Rectal smooth muscle tissue (tissue), 1 donor: ENCODE results near the gene KLK10.
"Not testable (repeated sequence)": the region's sequence is repeated elsewhere in the genome, so short reads cannot be mapped to it uniquely, and the experiment has no call there.

Experiments
- H3K27ac ChIP-seq: one replicate; pipeline ENCODE4 v1.7.0; 2013; ENCODE audit warnings: low read depth, low read length, inconsistent platforms
- H3K27me3 ChIP-seq: one replicate; pipeline ENCODE4 v1.7.0; 2013; ENCODE audit warnings: low read length; ENCODE audit not compliant: control insufficient read depth, insufficient read depth
- H3K36me3 ChIP-seq: one replicate; pipeline ENCODE4 v1.7.0; 2013; ENCODE audit warnings: low read length; ENCODE audit not compliant: control insufficient read depth, insufficient read depth
- H3K4me1 ChIP-seq: one replicate; pipeline ENCODE4 v1.7.0; 2013; ENCODE audit warnings: low read length; ENCODE audit not compliant: control insufficient read depth, insufficient read depth
- H3K4me3 ChIP-seq: one replicate; pipeline ENCODE4 v1.7.0; 2013; ENCODE audit warnings: low read length
- H3K9ac ChIP-seq: one replicate; pipeline ENCODE4 v1.7.0; 2013; ENCODE audit warnings: low read length

The KLK10 gene

GRCh38 chr19:50984416-50984815 is 35.1 kb downstream of the KLK10 start:
- not testable (repeated sequence) for H3K4me1 ChIP-seq, H3K4me3 ChIP-seq, H3K9ac ChIP-seq, H3K27ac ChIP-seq, H3K36me3 ChIP-seq, H3K27me3 ChIP-seq

GRCh38 chr19:50983625-50984292 is 35.8 kb downstream of the KLK10 start, which contains the start of gene KLK7:
Gene KLK7 (minus strand): TSS chr19:50983917. CDS start chr19:50982399, 1,518 bp downstream.
- Histone ChIP-seq H3K36me3 (no peaks in the 10 kb centered on the region), H3K27me3 (peaks cover 5% of the 10 kb centered on the region), H3K4me3 (no peak within 1 kb of the TSS), H3K9ac (no peak within 1 kb of the TSS), H3K27ac (no peak within 1 kb of the TSS), H3K4me1 (no peaks in the 10 kb centered on the region)

- peaks cover 5% of the 10 kb centered on the region for H3K27me3 ChIP-seq
These were observed 37.3 kb downstream of the KLK10 start for GRCh38 chr19:50982186-50982585.

GRCh38 chr19:50981587-50982146 is 37.8 kb downstream of the KLK10 start:
- H3K27me3 ChIP-seq = peaks cover 5% of the 10 kb centered on the region

More at GRCh38 chr19:50982186-50982585, 37.3 kb downstream of the KLK10 start:
- H3K9ac ChIP-seq = no peak overlapping the region
- H3K4me1 ChIP-seq = no peaks in the 10 kb centered on the region
- H3K4me3 ChIP-seq = no peak overlapping the region
- H3K36me3 ChIP-seq = no peaks in the 10 kb centered on the region
- no peak overlapping the region for H3K27ac ChIP-seq

GRCh38 chr19:50980208-50980607 is 39.3 kb downstream of the KLK10 start:
- no peak overlapping the region for H3K4me3 ChIP-seq
- H3K27me3 ChIP-seq = peaks cover 10% of the 10 kb centered on the region
- H3K4me1 ChIP-seq = no peaks in the 10 kb centered on the region

More at GRCh38 chr19:50981587-50982146, 37.8 kb downstream of the KLK10 start:
- Histone ChIP-seq H3K36me3 (no peaks in the 10 kb centered on the region), H3K4me1 (no peaks in the 10 kb centered on the region), H3K4me3 (no peak overlapping the region), H3K9ac (no peak overlapping the region), H3K27ac (no peak overlapping the region)

GRCh38 chr19:50979758-50980157 is 39.8 kb downstream of the KLK10 start:
- Histone ChIP-seq H3K27ac (no peak overlapping the region), H3K36me3 (no peaks in the 10 kb centered on the region), H3K27me3 (peaks cover 10% of the 10 kb centered on the region), H3K9ac (no peak overlapping the region), H3K4me3 (no peak overlapping the region), H3K4me1 (no peaks in the 10 kb centered on the region)

More at GRCh38 chr19:50980208-50980607, 39.3 kb downstream of the KLK10 start:
- H3K36me3 ChIP-seq = no peaks in the 10 kb centered on the region
- no peak overlapping the region for H3K9ac ChIP-seq
- no peak overlapping the region for H3K27ac ChIP-seq

- H3K27me3 ChIP-seq = peaks cover 10% of the 10 kb centered on the region
These were observed 40.6 kb downstream of the KLK10 start for GRCh38 chr19:50978772-50979390.

GRCh38 chr19:50977626-50978025 is 41.9 kb downstream of the KLK10 start:
- no peak overlapping the region for H3K4me3 ChIP-seq
- peaks cover 10% of the 10 kb centered on the region for H3K27me3 ChIP-seq
- H3K36me3 ChIP-seq = no peaks in the 10 kb centered on the region
- no peak overlapping the region for H3K27ac ChIP-seq
- H3K4me1 ChIP-seq = no peaks in the 10 kb centered on the region
- no peak overlapping the region for H3K9ac ChIP-seq

More at GRCh38 chr19:50978772-50979390, 40.6 kb downstream of the KLK10 start:
- Histone ChIP-seq H3K4me1 (no peaks in the 10 kb centered on the region), H3K4me3 (no peak overlapping the region), H3K27ac (no peak overlapping the region), H3K9ac (no peak overlapping the region), H3K36me3 (no peaks in the 10 kb centered on the region)

- H3K4me3 ChIP-seq = no peak overlapping the region
- no peak overlapping the region for H3K27ac ChIP-seq
- no peaks in the 10 kb centered on the region for H3K36me3 ChIP-seq
- H3K27me3 ChIP-seq = peaks cover 10% of the 10 kb centered on the region
- H3K4me1 ChIP-seq = no peaks in the 10 kb centered on the region
- H3K9ac ChIP-seq = no peak overlapping the region
These were observed 43.7 kb downstream of the KLK10 start for GRCh38 chr19:50975766-50976165.

- Histone ChIP-seq H3K27me3 (peaks cover 8% of the 10 kb centered on the region), H3K9ac (no peak overlapping the region), H3K27ac (no peak overlapping the region), H3K4me1 (no peaks in the 10 kb centered on the region), H3K36me3 (no peaks in the 10 kb centered on the region), H3K4me3 (no peak overlapping the region)
These were observed 44.6 kb downstream of the KLK10 start for GRCh38 chr19:50974702-50975556.

- Histone ChIP-seq H3K4me3 (no peak overlapping the region), H3K9ac (no peak overlapping the region), H3K36me3 (no peaks in the 10 kb centered on the region), H3K27ac (no peak overlapping the region), H3K4me1 (no peaks in the 10 kb centered on the region), H3K27me3 (peaks cover 5% of the 10 kb centered on the region)
These were observed 46.6 kb downstream of the KLK10 start for GRCh38 chr19:50972795-50973376.

- not testable (repeated sequence) for H3K4me1 ChIP-seq, H3K4me3 ChIP-seq, H3K36me3 ChIP-seq, H3K9ac ChIP-seq, H3K27ac ChIP-seq, H3K27me3 ChIP-seq
These were observed 49.7 kb downstream of the KLK10 start for GRCh38 chr19:50969810-50970209.
